ENCODE measurements around the gene PSMD14. TPM values are rescaled to one million over a fixed set of nuclear protein-coding genes. Genes with fewer than 3 reads are reported as not detected.

The PSMD14 gene
- total and polyA plus RNA-seq, 7 experiments from 2014 or later = 13.2 to 69.5 (median 25.1) TPM

- Mint-ChIP-seq H3K4me1 (no peaks in the 10 kb centered on the region), H3K9me3 (peaks cover 0 to 10% (median 2%) of the 10 kb centered on the region in 11 donors), H3K36me3 (no peaks in the 10 kb centered on the region), H3K27ac (no peak overlapping the region), H3K27me3 (peaks cover 49 to 78% (median 63%) of the 10 kb centered on the region in 5 donors), H3K4me3 (no peak overlapping the region)
- ATAC-seq (no peak), DNase-seq (no peak)
- no peaks in the 10 kb centered on the region for H3K27me3 ChIP-seq (ENCODE audit: control insufficient read depth in 2 of 2, insufficient read depth in 2 of 2, low read length in 2 of 2)
- no peak overlapping the region for H3K4me3 ChIP-seq (ENCODE audit: low read length)
- POLR2A ChIA-PET = no interaction called here
- H3K27ac ChIP-seq (ENCODE audit: low read depth, low read length) = no peak overlapping the region
- intact Hi-C loops (cut with micrococcal nuclease) = no loop called here
- no peaks in the 10 kb centered on the region for H3K4me1 ChIP-seq (ENCODE audit: control insufficient read depth in 2 of 2, insufficient read depth in 2 of 2, low read length in 2 of 2)
- CTCF ChIA-PET = no interaction called here
- no peaks in the 10 kb centered on the region for H3K9me3 ChIP-seq (ENCODE audit: control insufficient read depth in 2 of 3, low read length in 3 of 3)
- H3K36me3 ChIP-seq (ENCODE audit: control insufficient read depth in 2 of 3, insufficient read depth in 3 of 3, low read length in 3 of 3) = no peaks in the 10 kb centered on the region
These were observed 130.4 kb downstream of the PSMD14 start for GRCh38 chr2:161438598-161438997.

DNA sequence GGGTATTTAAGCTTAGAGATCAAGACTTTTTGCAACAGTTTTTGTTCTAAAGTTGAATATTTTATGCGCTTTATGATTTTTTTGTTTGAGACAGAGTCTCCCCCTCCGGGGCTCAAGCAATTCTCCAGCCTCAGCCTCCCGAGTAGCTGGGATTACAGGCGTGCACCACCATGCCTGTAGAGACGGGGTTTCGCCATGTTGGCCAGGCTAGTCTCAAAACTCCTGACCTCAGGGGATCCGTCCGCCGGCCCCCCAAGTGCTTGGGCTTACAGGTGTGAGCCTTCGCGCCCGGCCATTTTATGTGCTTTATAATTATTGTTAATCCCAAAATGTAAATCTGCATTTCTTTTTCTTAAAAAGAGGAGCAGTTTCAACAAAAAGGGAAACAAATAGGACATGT, 136.9 kb downstream of the PSMD14 start:
- H3K36me3 ChIP-seq (ENCODE audit: control insufficient read depth in 2 of 3, insufficient read depth in 3 of 3, low read length in 3 of 3) = no peaks in the 10 kb centered on the region
- DNase-seq (no peak), ATAC-seq (no peak)
- H3K27me3 ChIP-seq (ENCODE audit: control insufficient read depth in 2 of 2, insufficient read depth in 2 of 2, low read length in 2 of 2) = no peaks in the 10 kb centered on the region
- H3K4me3 ChIP-seq (ENCODE audit: low read length) = no peak overlapping the region
- no peak overlapping the region for H3K4me3 Mint-ChIP-seq
- H3K27ac Mint-ChIP-seq = no peak overlapping the region
- no peaks in the 10 kb centered on the region for H3K9me3 ChIP-seq (ENCODE audit: control insufficient read depth in 2 of 3, low read length in 3 of 3)
- intact Hi-C loops (cut with micrococcal nuclease) = no loop called here
- POLR2A ChIA-PET = no interaction called here
- no peaks in the 10 kb centered on the region for H3K9me3 Mint-ChIP-seq
- H3K36me3 Mint-ChIP-seq = no peaks in the 10 kb centered on the region
- no peaks in the 10 kb centered on the region for H3K4me1 Mint-ChIP-seq
- CTCF ChIA-PET = no interaction called here
- H3K27ac ChIP-seq (ENCODE audit: low read depth, low read length) = no peak overlapping the region
- peaks cover 7 to 51% (median 37%) of the 10 kb centered on the region in 5 donors for H3K27me3 Mint-ChIP-seq
- no peaks in the 10 kb centered on the region for H3K4me1 ChIP-seq (ENCODE audit: control insufficient read depth in 2 of 2, insufficient read depth in 2 of 2, low read length in 2 of 2)

- ATAC-seq = no peak
- Mint-ChIP-seq H3K4me3 (no peak overlapping the region), H3K27me3 (peaks cover 5 to 33% (median 19%) of the 10 kb centered on the region in 5 donors), H3K9me3 (no peaks in the 10 kb centered on the region), H3K36me3 (no peaks in the 10 kb centered on the region), H3K4me1 (no peaks in the 10 kb centered on the region), H3K27ac (no peak overlapping the region)
- Histone ChIP-seq H3K4me1 (ENCODE audit: control insufficient read depth in 2 of 2, insufficient read depth in 2 of 2, low read length in 2 of 2) (no peaks in the 10 kb centered on the region), H3K27ac (ENCODE audit: low read depth, low read length) (no peak overlapping the region), H3K9me3 (ENCODE audit: control insufficient read depth in 2 of 3, low read length in 3 of 3) (no peaks in the 10 kb centered on the region), H3K36me3 (ENCODE audit: control insufficient read depth in 2 of 3, insufficient read depth in 3 of 3, low read length in 3 of 3) (no peaks in the 10 kb centered on the region), H3K27me3 (ENCODE audit: control insufficient read depth in 2 of 2, insufficient read depth in 2 of 2, low read length in 2 of 2) (no peaks in the 10 kb centered on the region), H3K4me3 (ENCODE audit: low read length) (no peak overlapping the region)
- DNase-seq = no peak
- ChIA-PET POLR2A (interaction anchor here (0.6 kb wide), 1 partner anchor 8 kb away, joined by 3 read pairs; no protein-coding TSS in a partner anchor), CTCF (no interaction called here)
- intact Hi-C loops (cut with micrococcal nuclease) = no loop called here
These were observed 140.2 kb downstream of the PSMD14 start for GRCh38 chr2:161448431-161448830.

Other genes starting within 250 kb of the PSMD14 start
- 100 to 1,000 TPM in 2 of 5 experiments, 10 to 100 TPM in 3; 57.4 to 142 (median 62.4) TPM for gene TANK, start 148.0 kb upstream of the PSMD14 start, total RNA-seq
- 10 to 100 TPM; 45.5 to 50.3 TPM for gene TANK, start 148.0 kb upstream of the PSMD14 start, polyA plus RNA-seq
- gene TBR1, start 107.9 kb downstream of the PSMD14 start, total RNA-seq = under 1 TPM in 1 of 5 experiments, not detected in 4; 0.02 TPM
- not detected for gene TBR1, start 107.9 kb downstream of the PSMD14 start, polyA plus RNA-seq